Omental fat pad (tissue), 4 donors: ENCODE measurements around the gene GTPBP1. TPM values are rescaled to one million over a fixed set of nuclear protein-coding genes. Genes with fewer than 3 reads are reported as not detected.

Experiments
- ATAC-seq: fragments of 150-250 bp; one replicate; pipeline ENCODE4 v1.9.1; 2016; ENCODE audit warnings: mild to moderate bottlenecking, moderate library complexity; ENCODE audit not compliant: low FRiP score
- DNase-seq: peaks from one replicate; pipeline ENCODE4 v3.0.0-alpha.2; 2019; ENCODE audit warnings: low spot score
- total RNA-seq, 4 donors: library from RNA; depleted of rRNA; stranded (reverse); fragments of >200 nt; gene quantifications; one replicate each; pipeline ENCODE4 v1.1.0, GENCODE V29; 2016
- TF ChIP-seq, protein P1 (sequence below), 3 donors: fragments of 450-650 bp; IDR thresholded peaks; one replicate each; pipeline ENCODE4 v1.5.1; 2016 to 2017; ENCODE audit warnings: antibody characterized with exemption in 3 of 3, mild to moderate bottlenecking in 3 of 3, moderate library complexity in 2 of 3

GTPBP1 gene
- total RNA-seq = 10 to 100 TPM; 31.3 to 75.7 (median 51.4) TPM

DNA sequence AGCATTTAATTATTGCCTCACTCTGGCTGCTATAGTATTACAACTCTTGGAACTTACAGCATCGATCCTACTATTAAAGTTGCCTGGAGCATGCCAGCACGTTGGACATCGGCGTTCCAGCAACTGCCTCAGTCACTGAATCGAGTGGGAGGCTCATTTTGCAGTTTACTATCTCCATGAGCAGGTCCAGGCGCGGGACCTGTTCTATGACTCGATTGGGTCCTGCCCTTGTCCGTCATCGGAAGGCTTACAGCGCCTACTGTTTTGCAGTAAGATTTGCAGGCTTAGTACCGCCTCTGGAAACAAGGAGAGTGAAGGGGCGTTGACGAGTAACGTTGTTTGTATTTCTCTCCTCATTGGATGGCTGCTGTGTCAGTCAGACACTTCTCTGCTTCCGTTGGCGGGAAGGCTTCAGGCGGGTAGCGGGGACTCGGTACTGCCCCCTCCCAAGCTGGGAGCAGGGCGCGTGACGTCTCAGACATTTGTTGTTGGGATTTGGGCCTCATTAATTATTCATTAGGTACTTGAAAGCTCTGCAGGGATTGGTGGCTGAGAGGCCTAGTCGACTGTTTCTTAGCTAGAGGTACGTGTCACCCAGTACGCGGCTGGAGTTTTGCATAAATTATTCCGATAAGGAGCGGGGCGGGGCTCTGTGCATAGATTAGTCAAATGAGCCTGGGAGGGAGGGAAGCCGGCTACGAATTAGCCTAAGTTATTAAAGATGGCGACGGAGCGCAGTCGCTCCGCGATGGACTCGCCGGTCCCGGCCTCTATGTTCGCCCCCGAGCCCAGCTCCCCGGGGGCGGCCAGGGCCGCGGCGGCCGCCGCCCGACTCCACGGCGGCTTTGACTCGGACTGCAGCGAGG lies at the start of gene GTPBP1:
Gene GTPBP1, plus strand, starts transcription at position 710 of the 866 bp plus-strand sequence. Its CDS starts 12 bp downstream, at position 722.
- peak; percentile 96 for DNase-seq
- peak; percentile 90 for ATAC-seq
- TF ChIP-seq, protein P1, sequence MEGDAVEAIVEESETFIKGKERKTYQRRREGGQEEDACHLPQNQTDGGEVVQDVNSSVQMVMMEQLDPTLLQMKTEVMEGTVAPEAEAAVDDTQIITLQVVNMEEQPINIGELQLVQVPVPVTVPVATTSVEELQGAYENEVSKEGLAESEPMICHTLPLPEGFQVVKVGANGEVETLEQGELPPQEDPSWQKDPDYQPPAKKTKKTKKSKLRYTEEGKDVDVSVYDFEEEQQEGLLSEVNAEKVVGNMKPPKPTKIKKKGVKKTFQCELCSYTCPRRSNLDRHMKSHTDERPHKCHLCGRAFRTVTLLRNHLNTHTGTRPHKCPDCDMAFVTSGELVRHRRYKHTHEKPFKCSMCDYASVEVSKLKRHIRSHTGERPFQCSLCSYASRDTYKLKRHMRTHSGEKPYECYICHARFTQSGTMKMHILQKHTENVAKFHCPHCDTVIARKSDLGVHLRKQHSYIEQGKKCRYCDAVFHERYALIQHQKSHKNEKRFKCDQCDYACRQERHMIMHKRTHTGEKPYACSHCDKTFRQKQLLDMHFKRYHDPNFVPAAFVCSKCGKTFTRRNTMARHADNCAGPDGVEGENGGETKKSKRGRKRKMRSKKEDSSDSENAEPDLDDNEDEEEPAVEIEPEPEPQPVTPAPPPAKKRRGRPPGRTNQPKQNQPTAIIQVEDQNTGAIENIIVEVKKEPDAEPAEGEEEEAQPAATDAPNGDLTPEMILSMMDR (IDR thresholded peaks at IDR 0.05) = no peak

DNA sequence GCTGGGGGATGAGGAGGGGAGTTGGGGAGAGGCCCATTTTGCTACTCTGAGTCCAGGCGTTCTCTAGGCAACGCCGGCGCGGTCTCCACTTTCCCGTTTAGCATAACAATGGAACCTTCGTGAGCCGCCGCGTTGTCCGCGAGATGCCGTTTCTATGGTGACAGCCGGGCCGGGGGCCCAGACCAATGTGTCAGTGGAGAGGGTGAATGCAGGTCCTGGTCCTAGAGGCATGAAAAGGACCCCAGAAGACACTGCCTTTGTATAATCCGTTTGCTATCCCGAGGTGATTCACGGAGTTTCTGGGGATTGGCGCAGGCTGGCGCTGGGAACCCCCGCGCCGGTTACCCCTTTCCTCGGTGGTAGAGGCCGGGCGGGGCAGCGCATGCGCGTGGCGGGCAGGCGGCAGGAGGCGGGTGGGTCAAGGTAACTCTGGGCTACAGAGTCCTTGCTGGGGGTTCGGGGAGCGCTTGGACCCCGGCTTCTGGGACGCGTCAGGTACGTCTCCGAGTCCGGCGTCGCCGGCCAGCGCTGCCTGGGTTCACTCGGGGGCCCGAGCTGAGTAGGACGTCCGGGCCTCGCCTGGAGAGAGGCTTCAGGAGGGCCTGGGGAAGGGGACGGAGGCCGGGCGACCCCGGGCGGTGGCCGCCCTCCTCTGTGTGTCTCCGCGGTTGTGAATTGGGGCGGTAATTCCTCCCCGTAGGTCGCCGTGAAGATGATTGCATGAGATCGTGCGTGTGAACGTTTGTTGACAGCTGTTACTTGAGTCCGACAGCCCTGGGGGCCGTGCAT lies 49.3 kb upstream of the GTPBP1 start, which contains the start of the genes CBY1 and FAM227A:
Gene CBY1, plus strand, starts transcription at position 383 of the 789 bp plus-strand sequence. CDS start 11,417 bp downstream, outside the sequence.
Gene FAM227A, minus strand, starts transcription at position 137 of the 789 bp plus-strand sequence. CDS start 6,224 bp downstream, outside the sequence.
- DNase-seq = peak; percentile 64
- TF ChIP-seq, protein P1 (IDR thresholded peaks at IDR 0.05) = no peak
- peak; percentile 91 for ATAC-seq

DNA sequence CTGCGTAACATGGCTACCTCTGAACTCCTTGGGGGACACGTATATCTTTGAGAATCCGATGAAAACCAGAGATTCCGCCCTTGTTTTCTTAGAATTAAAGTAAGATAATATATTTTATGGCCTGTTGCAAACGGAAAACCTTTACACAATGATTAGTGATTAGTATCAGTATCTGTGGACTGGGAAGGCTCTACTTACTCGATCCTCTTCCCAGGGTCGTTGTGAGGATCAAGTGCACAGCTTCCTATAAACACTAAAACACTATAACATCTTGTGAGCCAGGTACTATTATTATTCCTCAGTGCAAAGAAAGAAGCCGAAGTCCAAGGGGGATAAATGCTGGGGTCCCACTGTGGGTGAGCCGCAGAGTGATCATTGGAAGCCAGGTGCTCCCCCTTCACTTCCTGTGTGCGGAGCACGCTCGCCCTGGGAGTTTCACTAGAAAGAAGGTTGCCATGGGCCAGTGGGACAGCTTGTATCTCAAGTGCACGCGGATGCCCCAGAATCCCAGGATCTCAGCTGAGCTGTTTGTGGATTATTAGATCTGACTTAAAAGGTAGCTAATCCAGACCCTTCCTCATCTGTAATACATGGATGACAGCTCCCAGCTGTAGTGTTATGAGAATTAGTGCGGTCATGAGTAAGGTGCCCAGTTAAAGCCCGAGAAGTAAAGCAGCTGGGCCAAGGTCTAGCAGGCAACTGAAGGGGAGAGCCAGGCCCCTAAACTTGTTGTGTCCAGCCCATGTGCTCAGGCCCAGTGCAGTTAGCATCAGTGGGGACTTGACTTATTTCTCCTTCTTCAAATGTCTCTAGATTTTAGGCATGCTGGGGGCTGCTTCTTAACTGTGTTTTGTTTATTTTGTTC lies 48.5 kb upstream of the GTPBP1 start:
- DNase-seq (no peak), ATAC-seq (peak; percentile 17)
- TF ChIP-seq, protein P1 (IDR thresholded peaks at IDR 0.05) = no peak

DNA sequence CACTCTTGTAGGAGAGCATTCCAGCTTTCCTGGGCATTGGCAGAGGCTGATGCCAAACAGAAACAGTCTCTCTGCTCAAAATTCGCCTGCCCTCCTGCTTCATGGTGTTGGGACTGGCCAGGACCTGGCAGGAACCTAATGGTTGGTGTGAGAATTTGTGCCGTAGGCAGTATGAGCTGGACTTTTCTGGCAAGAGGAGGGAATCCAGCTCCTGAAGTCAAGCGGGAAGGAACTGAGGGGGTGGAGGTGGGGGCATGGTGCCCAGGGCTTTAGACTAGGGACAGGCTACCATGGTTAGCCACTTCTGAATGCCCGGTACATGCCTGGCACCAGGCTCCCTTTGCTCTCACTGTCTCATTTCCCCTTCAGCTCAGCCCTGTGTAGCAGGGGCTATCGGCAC lies 30.9 kb upstream of the GTPBP1 start:
- no peak for DNase-seq
- TF ChIP-seq, protein P1 (IDR thresholded peaks at IDR 0.05) = no peak
- ATAC-seq = no peak

DNA sequence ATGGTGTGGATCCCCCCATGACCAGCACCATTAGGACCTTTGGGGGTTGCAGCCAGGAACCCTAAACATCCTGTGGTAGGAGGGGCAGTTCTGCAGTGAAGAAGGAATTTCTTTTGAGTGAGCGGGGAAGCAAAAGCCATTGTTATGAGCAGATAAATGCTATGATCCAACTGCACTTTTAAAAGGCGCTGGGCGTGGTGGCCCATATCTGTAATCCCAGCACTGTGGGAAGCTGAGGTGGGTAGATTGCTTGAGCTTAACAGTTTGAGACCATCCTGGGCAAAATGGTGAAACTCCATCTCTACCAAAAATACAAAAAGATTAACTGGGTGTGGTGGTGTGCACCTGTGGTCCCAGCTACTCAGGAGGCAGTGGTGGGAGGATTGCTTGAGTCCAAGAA lies 29.9 kb upstream of the GTPBP1 start:
- ATAC-seq = no peak
- no peak for DNase-seq

More for the DNA sequence above, 29.9 kb upstream of the GTPBP1 start:
- TF ChIP-seq, protein P1 (IDR thresholded peaks at IDR 0.05) = no peak
